Activated CD4-positive, alpha-beta T cell treated with anti-CD3 and anti-CD28 coated beads, Interleukin-2, Interleukin-4, amounts not matched to agents 100 ng/mL and 50 ng/mL, durations not matched to agents 16 hours and 8 hours (primary cell): Measurements from ENCODE around the gene SIX6.

ENCODE experiments used
- DNase-seq: peaks from one replicate; pipeline ENCODE4 v3.0.0-alpha.2; 2020; ENCODE audit warnings: low spot score

Gene SIX6

GRCh38 chr14:60514378-60514740 is 5.4 kb downstream of the SIX6 start:
- no peak for DNase-seq

- DNase-seq: no peak
Measured at GRCh38 chr14:60514741-60515491, 6.0 kb downstream of the SIX6 start.

DNA sequence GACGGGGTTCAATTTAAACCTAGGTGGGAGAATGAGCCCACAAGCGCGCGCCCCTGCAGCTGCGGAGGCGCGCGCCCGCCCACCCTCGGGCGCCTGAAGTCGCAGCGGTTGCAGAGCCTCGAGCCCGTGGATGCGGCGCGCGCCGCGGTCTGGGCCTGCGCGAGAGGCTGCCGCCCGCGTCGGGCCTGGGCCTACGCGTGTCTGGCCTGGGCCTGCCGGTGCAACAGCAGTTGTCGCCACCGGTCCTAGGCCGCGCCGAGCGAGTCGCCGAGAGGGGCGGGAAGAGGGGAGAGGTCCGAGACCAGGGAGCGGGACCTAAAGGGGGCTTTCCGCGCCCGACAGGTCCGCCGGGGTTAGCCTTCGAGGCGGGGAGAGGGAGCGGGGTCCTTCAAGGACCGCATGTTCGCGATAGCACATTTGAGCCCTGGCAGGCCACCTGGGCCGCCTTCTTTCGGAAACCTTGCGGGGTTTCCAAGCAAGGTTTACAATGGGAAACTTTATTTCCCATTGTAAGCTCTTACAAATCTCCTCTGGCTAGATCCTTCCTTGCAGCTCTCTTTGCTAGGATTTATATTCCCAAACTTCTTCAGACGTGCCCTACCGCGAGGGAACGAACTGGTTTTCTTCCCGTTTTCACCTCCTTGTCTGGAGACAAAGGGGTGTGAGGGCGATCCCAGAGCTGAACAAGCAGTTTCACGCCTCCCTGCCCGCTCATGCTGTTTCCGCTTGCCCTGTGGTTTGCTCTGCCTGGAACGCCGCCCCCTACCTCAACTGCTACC is 6.8 kb downstream of the SIX6 start:
- no peak for DNase-seq

- DNase-seq: no peak
Measured at GRCh38 chr14:60532442-60532841, 23.5 kb downstream of the SIX6 start.

- DNase-seq: no peak
Measured at GRCh38 chr14:60537663-60538062, 28.7 kb downstream of the SIX6 start.

DNA sequence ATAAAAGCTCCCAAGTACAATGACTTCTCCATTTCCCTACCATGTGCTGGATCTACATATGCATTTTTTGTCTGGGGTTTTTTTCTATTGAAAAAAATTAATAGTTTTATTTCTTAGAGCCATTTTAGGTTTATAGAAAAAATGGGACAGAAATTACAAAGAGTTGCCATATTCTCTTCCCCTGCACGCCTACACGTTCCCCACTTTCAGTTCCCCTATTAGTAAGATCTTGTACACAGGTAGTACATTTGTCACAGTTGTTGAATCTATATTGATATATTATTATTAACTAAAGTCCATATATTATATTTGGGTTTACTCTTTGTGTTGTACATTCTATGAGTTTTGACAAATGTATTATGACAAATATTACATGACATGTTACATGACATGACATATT is 35.7 kb downstream of the SIX6 start:
- DNase-seq: no peak

DNA sequence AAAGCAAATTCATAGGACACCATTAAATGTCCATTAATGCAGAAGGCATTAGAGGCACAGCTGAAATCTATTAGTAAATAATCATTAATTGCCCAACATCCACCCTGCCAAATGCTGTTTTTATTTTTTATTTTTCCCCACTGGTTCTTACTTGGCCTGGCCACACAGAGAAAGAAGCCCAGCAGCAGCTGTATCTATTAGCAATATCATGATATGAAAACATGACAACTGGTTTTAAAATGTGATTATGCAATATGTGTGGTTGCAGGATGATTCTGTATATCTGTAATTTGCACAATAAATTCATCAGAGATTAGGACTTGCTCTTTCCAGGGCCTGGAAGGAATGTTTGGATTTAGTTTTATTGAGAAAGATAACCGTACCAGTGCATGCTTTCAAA is 44.9 kb downstream of the SIX6 start:
- DNase-seq: no peak

GRCh38 chr14:60561845-60562746 is 53.1 kb downstream of the SIX6 start:
- DNase-seq: peak; percentile 28
